AG09319 (cell line): Measurements from ENCODE around the gene SLC35F5.
"Not testable (repeated sequence)": the region's sequence is repeated elsewhere in the genome, so short reads cannot be mapped to it uniquely, and the experiment has no call there.

Experiments
- DNase-seq: peaks from one replicate; pipeline ENCODE4 v3.0.0-alpha.2; 2010; ENCODE audit warnings: low read depth; ENCODE audit errors: extremely low read depth
- TF ChIP-seq, protein P1 (sequence below): IDR thresholded peaks from 2 replicates; pipeline ENCODE4 v1.5.1; 2011; ENCODE audit warnings: low read depth, mild to moderate bottlenecking, inconsistent platforms, low read length, moderate library complexity

The SLC35F5 gene

DNA sequence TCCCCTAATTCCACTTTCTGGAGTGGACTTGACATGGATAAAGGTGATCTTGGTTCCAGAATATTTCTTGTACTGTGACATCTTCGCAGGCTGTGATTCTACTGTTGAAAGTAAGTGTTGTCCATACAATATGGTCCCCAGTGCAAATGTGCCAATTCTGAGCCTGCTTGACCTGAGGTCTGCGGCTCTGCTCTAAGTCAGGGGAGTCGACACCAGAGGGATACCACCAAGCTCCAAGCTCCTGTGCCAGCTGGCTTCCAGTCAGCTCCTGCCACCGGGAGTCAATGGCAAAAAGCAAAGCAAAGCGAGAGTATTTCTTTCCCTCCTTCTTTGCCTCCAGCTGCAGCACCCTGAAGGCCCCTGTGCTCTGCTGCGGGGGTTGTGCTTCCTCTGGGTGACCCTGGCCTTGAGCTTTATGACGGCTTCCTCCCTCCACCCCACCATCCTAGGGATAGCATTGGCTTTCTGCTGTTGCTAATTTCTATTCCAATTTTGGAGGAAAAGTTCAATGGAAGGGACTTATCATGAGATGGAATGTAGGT is 50.4 kb downstream of the SLC35F5 start:
- DNase-seq, result no peak
- TF ChIP-seq, protein P1, sequence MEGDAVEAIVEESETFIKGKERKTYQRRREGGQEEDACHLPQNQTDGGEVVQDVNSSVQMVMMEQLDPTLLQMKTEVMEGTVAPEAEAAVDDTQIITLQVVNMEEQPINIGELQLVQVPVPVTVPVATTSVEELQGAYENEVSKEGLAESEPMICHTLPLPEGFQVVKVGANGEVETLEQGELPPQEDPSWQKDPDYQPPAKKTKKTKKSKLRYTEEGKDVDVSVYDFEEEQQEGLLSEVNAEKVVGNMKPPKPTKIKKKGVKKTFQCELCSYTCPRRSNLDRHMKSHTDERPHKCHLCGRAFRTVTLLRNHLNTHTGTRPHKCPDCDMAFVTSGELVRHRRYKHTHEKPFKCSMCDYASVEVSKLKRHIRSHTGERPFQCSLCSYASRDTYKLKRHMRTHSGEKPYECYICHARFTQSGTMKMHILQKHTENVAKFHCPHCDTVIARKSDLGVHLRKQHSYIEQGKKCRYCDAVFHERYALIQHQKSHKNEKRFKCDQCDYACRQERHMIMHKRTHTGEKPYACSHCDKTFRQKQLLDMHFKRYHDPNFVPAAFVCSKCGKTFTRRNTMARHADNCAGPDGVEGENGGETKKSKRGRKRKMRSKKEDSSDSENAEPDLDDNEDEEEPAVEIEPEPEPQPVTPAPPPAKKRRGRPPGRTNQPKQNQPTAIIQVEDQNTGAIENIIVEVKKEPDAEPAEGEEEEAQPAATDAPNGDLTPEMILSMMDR, result no peak

GRCh38 chr2:113704300-113704993 is 52.0 kb downstream of the SLC35F5 start:
- not testable (repeated sequence) for DNase-seq

- TF ChIP-seq, protein P1, result no peak
- DNase-seq, result no peak
These were observed 52.8 kb downstream of the SLC35F5 start for GRCh38 chr2:113703386-113704299.

DNA sequence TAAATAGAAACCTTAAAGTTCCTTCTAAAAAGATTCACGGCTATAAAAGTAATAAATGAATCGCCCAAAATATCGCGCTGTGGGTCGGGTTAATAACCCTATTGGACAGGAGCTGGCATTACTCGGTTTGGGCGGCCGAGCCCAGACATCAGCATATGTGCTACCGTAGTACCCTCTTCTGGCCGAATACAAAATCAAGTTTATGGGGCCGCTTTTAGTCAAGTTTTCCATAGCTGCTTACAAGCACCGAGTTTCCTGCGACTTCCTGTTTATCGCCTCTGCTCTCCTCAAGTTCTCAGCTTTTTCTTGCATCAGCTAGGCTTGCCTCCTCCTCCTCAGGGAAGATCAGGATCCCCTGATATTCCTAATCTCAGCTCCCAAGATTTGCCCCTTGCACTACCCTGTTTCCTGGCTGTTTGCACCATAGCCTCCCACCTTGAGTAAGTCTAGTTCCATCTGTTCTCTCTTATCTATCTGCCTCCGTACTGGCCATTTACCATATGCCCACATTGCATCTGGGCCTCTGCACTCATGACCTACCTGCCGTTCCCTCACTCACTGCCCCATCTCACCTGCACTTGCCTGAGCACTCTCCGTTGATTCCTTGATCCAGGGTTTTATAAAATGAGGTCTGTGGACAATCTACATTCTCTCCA is 56.1 kb downstream of the SLC35F5 start:
- no peak for DNase-seq

GRCh38 chr2:113698892-113699447 is 57.5 kb downstream of the SLC35F5 start:
- TF ChIP-seq, protein P1, result no peak
- DNase-seq, result no peak

More for the DNA sequence above, 56.1 kb downstream of the SLC35F5 start:
- TF ChIP-seq, protein P1, result no peak

DNA sequence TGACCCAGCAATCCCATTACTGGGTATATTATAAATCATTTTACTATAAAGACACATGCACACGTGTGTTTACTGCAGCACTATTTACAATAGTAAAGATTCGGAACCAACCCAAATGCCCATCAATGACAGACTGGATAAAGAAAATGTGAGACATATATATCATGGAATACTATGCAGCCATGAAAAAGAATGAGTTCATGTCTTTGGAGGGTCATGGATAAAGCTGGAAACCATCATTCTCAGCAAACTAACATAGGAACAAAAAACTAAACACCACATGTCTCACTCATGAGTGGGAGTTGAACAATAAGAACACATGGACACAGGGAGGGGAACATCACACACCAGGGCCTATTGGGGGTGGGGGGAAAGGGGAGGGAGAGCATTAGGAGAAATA is 58.2 kb downstream of the SLC35F5 start:
- not testable (repeated sequence) for DNase-seq

GRCh38 chr2:113697516-113697915 is 58.9 kb downstream of the SLC35F5 start:
- TF ChIP-seq, protein P1, result no peak
- DNase-seq, result no peak
